Glutamatergic neuron (in vitro differentiated cells): ENCODE measurements around the gene TEKTIP1. TPM values are rescaled to one million over a fixed set of nuclear protein-coding genes. Genes with fewer than 3 reads are reported as not detected.

ENCODE experiments used
- DNase-seq: peaks from one replicate; pipeline ENCODE4 v3.0.0; 2022
- H3K27ac Mint-ChIP-seq: one replicate; pipeline ENCODE4 v1.8.0; 2020; ENCODE audit warnings: mild to moderate bottlenecking, mixed read lengths, inconsistent platforms; ENCODE audit not compliant: unreplicated experiment
- H3K27me3 Mint-ChIP-seq: one replicate; pipeline ENCODE4 v1.8.0; 2020; ENCODE audit warnings: mild to moderate bottlenecking, moderate library complexity, mixed read lengths, inconsistent platforms; ENCODE audit not compliant: unreplicated experiment
- H3K36me3 Mint-ChIP-seq: one replicate; pipeline ENCODE4 v1.8.0; 2020; ENCODE audit warnings: mild to moderate bottlenecking, mixed read lengths, inconsistent platforms; ENCODE audit not compliant: unreplicated experiment
- H3K4me1 Mint-ChIP-seq: one replicate; pipeline ENCODE4 v1.8.0; 2020; ENCODE audit warnings: mild to moderate bottlenecking, low read depth, mixed read lengths, inconsistent platforms; ENCODE audit not compliant: unreplicated experiment
- H3K4me3 Mint-ChIP-seq: one replicate; pipeline ENCODE4 v1.8.0; 2020; ENCODE audit warnings: mild to moderate bottlenecking, mixed read lengths, inconsistent platforms; ENCODE audit not compliant: unreplicated experiment
- H3K9me3 Mint-ChIP-seq: one replicate; pipeline ENCODE4 v1.8.0; 2020; ENCODE audit warnings: mild to moderate bottlenecking, moderate library complexity, mixed read lengths, inconsistent platforms; ENCODE audit not compliant: unreplicated experiment
- CTCF ChIP-seq: fragments of 200-600 bp; sonication (generic); IDR thresholded peaks from one replicate; pipeline ENCODE4 v1.5.0; 2021; ENCODE audit not compliant: partially characterized antibody, unreplicated experiment
- total RNA-seq: library from RNA; stranded (reverse); fragmentation: NEBNext Ultra II Directional; extraction: Animal tissue kit (Norgen Biotek cat#: 25700); gene quantifications from one replicate; pipeline ENCODE4 v1.2.1, GENCODE V29; 2021; ENCODE audit not compliant: unreplicated experiment

The TEKTIP1 gene
- total RNA-seq, 1 donor from 2014 or later, result 2.5 TPM

DNA sequence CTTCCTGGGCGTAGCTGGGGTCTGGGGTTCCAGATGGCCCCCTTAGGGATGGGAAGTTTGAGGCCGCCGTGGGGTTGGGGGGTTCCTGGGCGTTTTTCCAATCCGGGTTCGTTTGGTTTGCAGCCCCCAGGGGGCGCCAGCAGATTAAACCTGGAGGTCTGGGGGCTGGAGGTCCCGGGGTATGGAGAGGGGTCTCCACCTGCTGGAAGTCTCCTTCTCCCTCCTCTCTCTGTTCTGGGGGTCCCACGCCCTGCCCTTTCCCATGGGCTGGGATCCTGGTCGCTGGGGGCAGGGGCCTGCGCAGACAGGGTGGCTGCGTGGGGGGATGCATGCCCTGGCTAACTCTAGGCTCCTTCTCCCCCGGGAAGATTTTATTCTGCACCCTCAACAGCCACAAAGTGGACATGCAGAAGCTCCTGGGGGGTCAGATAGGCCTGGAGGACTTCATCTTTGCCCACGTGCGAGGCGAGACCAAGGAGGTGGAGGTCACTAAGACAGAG is 47.2 kb downstream of the TEKTIP1 start:
- Mint-ChIP-seq H3K27ac (no peak overlapping the region), H3K27me3 (peaks cover 5% of the 10 kb centered on the region), H3K36me3 (no peaks in the 10 kb centered on the region), H3K4me3 (no peak overlapping the region), H3K9me3 (no peaks in the 10 kb centered on the region), H3K4me1 (no peaks in the 10 kb centered on the region)
- peak; percentile 75 for TF ChIP-seq CTCF
- peak; percentile 48 for DNase-seq

GRCh38 chr19:3586707-3587346 is 47.9 kb downstream of the TEKTIP1 start:
- DNase-seq, result no peak
- peaks cover 4% of the 10 kb centered on the region for H3K9me3 Mint-ChIP-seq
- no peaks in the 10 kb centered on the region for H3K36me3 Mint-ChIP-seq
- H3K4me1 Mint-ChIP-seq, result no peaks in the 10 kb centered on the region
- H3K4me3 Mint-ChIP-seq, result no peak overlapping the region
- TF ChIP-seq CTCF, result no peak
- H3K27me3 Mint-ChIP-seq, result peaks cover 5% of the 10 kb centered on the region
- H3K27ac Mint-ChIP-seq, result no peak overlapping the region

DNA sequence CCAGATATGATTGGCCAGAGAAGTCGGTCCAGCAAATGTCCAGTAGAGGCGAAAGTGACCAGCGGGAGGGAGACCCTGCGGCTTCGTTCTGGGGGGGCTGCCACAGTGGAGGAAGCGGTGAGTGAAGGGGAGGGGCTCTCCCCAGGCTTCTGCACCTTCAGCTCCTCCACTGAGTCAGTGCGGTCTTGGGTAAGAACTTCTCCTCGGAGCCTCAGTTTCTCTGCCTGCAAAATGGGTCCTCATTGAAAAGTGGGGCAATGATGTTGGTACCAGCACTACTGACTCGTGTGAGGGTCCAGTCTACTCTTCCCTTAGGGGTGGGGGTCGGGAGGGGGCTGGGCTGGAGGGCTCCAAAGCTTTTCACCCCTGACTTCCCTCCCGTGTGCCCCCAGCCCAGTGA is 50.5 kb downstream of the TEKTIP1 start:
- Mint-ChIP-seq H3K4me3 (no peak overlapping the region), H3K27me3 (peaks cover 7% of the 10 kb centered on the region), H3K9me3 (peaks cover 4% of the 10 kb centered on the region), H3K4me1 (no peaks in the 10 kb centered on the region), H3K27ac (no peak overlapping the region), H3K36me3 (no peaks in the 10 kb centered on the region)
- no peak for DNase-seq
- TF ChIP-seq CTCF, result no peak

GRCh38 chr19:3589949-3590348 is 51.0 kb downstream of the TEKTIP1 start:
- no peak overlapping the region for H3K27ac Mint-ChIP-seq
- no peak overlapping the region for H3K4me3 Mint-ChIP-seq
- no peak for TF ChIP-seq CTCF
- no peak for DNase-seq
- peaks cover 7% of the 10 kb centered on the region for H3K27me3 Mint-ChIP-seq
- H3K36me3 Mint-ChIP-seq, result no peaks in the 10 kb centered on the region
- no peaks in the 10 kb centered on the region for H3K4me1 Mint-ChIP-seq
- H3K9me3 Mint-ChIP-seq, result peaks cover 4% of the 10 kb centered on the region

DNA sequence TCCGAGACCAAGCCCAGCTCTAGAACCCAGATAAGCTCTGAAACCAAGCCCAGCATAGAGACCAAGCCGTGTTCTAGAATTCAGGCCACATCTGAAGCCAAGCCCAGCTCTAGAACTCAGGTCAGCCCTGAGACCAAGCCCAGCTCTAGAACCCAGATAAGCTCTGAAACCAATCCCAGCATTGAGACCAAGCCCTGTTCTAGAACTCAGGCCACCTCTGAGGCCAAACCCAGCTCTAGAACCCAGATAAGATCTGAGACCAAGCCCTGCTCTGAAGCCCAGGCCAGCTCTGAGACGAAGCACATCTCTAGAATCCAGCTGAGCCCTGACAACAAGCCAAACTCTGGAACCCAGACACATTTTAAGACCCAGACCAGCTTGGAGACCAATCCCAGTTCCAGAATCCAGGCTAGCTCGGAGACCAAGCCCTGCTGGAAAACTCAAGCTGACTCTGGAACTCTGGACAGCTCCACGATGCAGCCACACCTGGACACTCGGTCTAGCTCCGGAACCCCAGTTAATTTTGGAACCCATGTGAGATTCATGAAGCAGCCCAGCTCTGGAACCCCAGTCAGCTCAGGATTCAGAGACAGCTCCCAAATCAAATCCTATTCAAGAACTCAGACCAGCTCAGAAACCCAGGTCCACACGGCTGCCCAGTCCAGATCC is 52.2 kb downstream of the TEKTIP1 start:
- Mint-ChIP-seq H3K9me3 (peaks cover 4% of the 10 kb centered on the region), H3K4me3 (no peak overlapping the region), H3K27me3 (peaks cover 9% of the 10 kb centered on the region), H3K4me1 (no peaks in the 10 kb centered on the region), H3K36me3 (no peaks in the 10 kb centered on the region), H3K27ac (no peak overlapping the region)
- DNase-seq, result no peak
- no peak for TF ChIP-seq CTCF
